Hepatocyte (in vitro differentiated cells): Measurements from ENCODE around the gene AGBL4.

Experiments
- EZH2 ChIP-seq: fragments of 200-600 bp; sonication (generic); IDR thresholded peaks from 2 replicates; pipeline ENCODE4 v1.6.1; 2016; ENCODE audit warnings: antibody characterized with exemption, mild to moderate bottlenecking, borderline replicate concordance
- EZH2phosphoT487 ChIP-seq: fragments of 200-600 bp; sonication (generic); IDR thresholded peaks from one replicate; pipeline ENCODE4 v1.6.1; 2018; ENCODE audit warnings: antibody characterized with exemption, mild to moderate bottlenecking, low read depth, moderate library complexity; ENCODE audit not compliant: unreplicated experiment, severe bottlenecking
- TF ChIP-seq, protein P1 (sequence below): fragments of 200-600 bp; sonication (generic); IDR thresholded peaks from 2 replicates; pipeline ENCODE4 v1.5.1; 2016; ENCODE audit warnings: antibody characterized with exemption, mild to moderate bottlenecking; ENCODE audit not compliant: poor library complexity

GRCh38 chr1:48943393-48943792 lies 1080.4 kb downstream of the AGBL4 start:
- TF ChIP-seq, protein P1, sequence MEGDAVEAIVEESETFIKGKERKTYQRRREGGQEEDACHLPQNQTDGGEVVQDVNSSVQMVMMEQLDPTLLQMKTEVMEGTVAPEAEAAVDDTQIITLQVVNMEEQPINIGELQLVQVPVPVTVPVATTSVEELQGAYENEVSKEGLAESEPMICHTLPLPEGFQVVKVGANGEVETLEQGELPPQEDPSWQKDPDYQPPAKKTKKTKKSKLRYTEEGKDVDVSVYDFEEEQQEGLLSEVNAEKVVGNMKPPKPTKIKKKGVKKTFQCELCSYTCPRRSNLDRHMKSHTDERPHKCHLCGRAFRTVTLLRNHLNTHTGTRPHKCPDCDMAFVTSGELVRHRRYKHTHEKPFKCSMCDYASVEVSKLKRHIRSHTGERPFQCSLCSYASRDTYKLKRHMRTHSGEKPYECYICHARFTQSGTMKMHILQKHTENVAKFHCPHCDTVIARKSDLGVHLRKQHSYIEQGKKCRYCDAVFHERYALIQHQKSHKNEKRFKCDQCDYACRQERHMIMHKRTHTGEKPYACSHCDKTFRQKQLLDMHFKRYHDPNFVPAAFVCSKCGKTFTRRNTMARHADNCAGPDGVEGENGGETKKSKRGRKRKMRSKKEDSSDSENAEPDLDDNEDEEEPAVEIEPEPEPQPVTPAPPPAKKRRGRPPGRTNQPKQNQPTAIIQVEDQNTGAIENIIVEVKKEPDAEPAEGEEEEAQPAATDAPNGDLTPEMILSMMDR: no peak
- TF ChIP-seq EZH2phosphoT487: no peak
- no peak for TF ChIP-seq EZH2
